T-helper 17 cell (primary cell): ENCODE results near the gene ADD2. TPM values are rescaled to one million over a fixed set of nuclear protein-coding genes. Genes with fewer than 3 reads are reported as not detected.

Source experiments
- ATAC-seq: fragments of 150-1000 bp; cut with Tn5 transposase; 2 replicates; pipeline ENCODE4 v1.10.0; 2021; ENCODE audit warnings: mild to moderate bottlenecking, moderate library complexity
- DNase-seq, 3 donors: peaks; one replicate each; pipeline versions ENCODE4 v3.0.0 to v3.0.0-alpha.2; 2020 to 2021
- H3K9me3 ChIP-seq: one replicate; pipeline ENCODE4 v1.7.0; 2013; ENCODE audit warnings: low read length, mild to moderate bottlenecking; ENCODE audit not compliant: control insufficient read depth, poor library complexity, severe bottlenecking
- H3K27ac Mint-ChIP-seq: one replicate; pipeline ENCODE4 v1.8.0; 2022; ENCODE audit warnings: mild to moderate bottlenecking, moderate library complexity, mixed read lengths
- H3K27me3 Mint-ChIP-seq: one replicate; pipeline ENCODE4 v1.8.0; 2022; ENCODE audit warnings: mixed read lengths
- H3K36me3 Mint-ChIP-seq: one replicate; pipeline ENCODE4 v1.8.0; 2022; ENCODE audit warnings: low read depth, mixed read lengths
- H3K4me1 Mint-ChIP-seq: one replicate; pipeline ENCODE4 v1.8.0; 2022; ENCODE audit warnings: mild to moderate bottlenecking, mixed read lengths
- H3K4me3 Mint-ChIP-seq: one replicate; pipeline ENCODE4 v1.8.0; 2022; ENCODE audit warnings: mild to moderate bottlenecking, moderate library complexity, mixed read lengths
- total RNA-seq, 4 donors: library from RNA in 2 of 4; stranded (reverse) in 2 of 4; gene quantifications; one replicate each; pipeline ENCODE4 v1.2.3 and lab custom pipeline; 2022 to 2026

Gene ADD2
- total RNA-seq, 2 donors from 2014 or later = 0.34 to 1.3 TPM

DNA sequence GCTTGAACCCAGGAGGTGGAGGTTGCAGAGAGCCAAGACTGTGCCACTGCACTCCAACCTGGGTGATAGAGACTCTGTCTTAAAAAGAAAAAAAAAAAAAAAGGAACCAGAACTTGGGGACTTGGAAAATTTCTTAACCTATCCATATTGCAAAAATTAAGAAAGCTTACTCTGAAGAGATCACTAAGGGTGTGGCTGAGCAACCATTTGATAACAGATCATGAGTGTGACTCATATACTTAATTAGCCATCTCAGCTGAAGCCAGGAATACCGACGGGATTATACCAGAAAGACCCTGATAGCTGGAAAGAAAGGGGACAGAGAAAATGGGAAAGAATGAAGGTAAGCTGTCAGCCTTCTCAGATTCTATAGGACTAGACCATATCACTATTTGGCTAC, 7.1 kb upstream of the ADD2 start:
- ATAC-seq (no peak), DNase-seq (no peak)
- no peaks in the 10 kb centered on the region for H3K9me3 ChIP-seq
- peaks cover 65% of the 10 kb centered on the region for H3K27me3 Mint-ChIP-seq
- H3K27ac Mint-ChIP-seq = no peak overlapping the region
- H3K36me3 Mint-ChIP-seq = no peaks in the 10 kb centered on the region
- no peaks in the 10 kb centered on the region for H3K4me1 Mint-ChIP-seq
- H3K4me3 Mint-ChIP-seq = no peak overlapping the region

- no peak overlapping the region for H3K27ac Mint-ChIP-seq
- H3K27me3 Mint-ChIP-seq = peaks cover 79% of the 10 kb centered on the region
- no peak overlapping the region for H3K4me3 Mint-ChIP-seq
- H3K36me3 Mint-ChIP-seq = no peaks in the 10 kb centered on the region
- no peaks in the 10 kb centered on the region for H3K9me3 ChIP-seq
- peaks cover 6% of the 10 kb centered on the region for H3K4me1 Mint-ChIP-seq
- DNase-seq (no peak), ATAC-seq (no peak)
Measured at GRCh38 chr2:70772486-70773155, 4.6 kb upstream of the ADD2 start.

- ATAC-seq = no peak
- H3K36me3 Mint-ChIP-seq = peaks cover 4% of the 10 kb centered on the region
- DNase-seq = no peak
- H3K4me3 Mint-ChIP-seq = no peak overlapping the region
- H3K4me1 Mint-ChIP-seq = peaks cover 12% of the 10 kb centered on the region
- no peak overlapping the region for H3K27ac Mint-ChIP-seq
- no peaks in the 10 kb centered on the region for H3K9me3 ChIP-seq
- H3K27me3 Mint-ChIP-seq = peaks cover 78% of the 10 kb centered on the region
Measured at GRCh38 chr2:70771446-70771845, 3.4 kb upstream of the ADD2 start.

- H3K4me3 Mint-ChIP-seq = no peak overlapping the region
- peaks cover 75% of the 10 kb centered on the region for H3K27me3 Mint-ChIP-seq
- no peak for ATAC-seq
- peaks cover 13% of the 10 kb centered on the region for H3K4me1 Mint-ChIP-seq
- H3K27ac Mint-ChIP-seq = no peak overlapping the region
- H3K36me3 Mint-ChIP-seq = peaks cover 4% of the 10 kb centered on the region
- H3K9me3 ChIP-seq = no peaks in the 10 kb centered on the region
- no peak for DNase-seq
Measured at GRCh38 chr2:70769450-70769849, 1.4 kb upstream of the ADD2 start.

- H3K27me3 Mint-ChIP-seq = peaks cover 72% of the 10 kb centered on the region
- no peak overlapping the region for H3K27ac Mint-ChIP-seq
- peaks cover 4% of the 10 kb centered on the region for H3K36me3 Mint-ChIP-seq
- H3K4me1 Mint-ChIP-seq = peaks cover 13% of the 10 kb centered on the region
- peak overlapping the region; percentile 82 for H3K4me3 Mint-ChIP-seq
- DNase-seq (no peak), ATAC-seq (no peak)
- H3K9me3 ChIP-seq = no peaks in the 10 kb centered on the region
Measured at GRCh38 chr2:70768590-70769085, 638 bp upstream of the ADD2 start.

GRCh38 chr2:70767079-70767698, 811 bp downstream of the ADD2 start:
- no peaks in the 10 kb centered on the region for H3K9me3 ChIP-seq
- ATAC-seq (peak; percentile 30), DNase-seq (no peak)
- Mint-ChIP-seq H3K36me3 (peaks cover 4% of the 10 kb centered on the region), H3K4me3 (peak overlapping the region; percentile 90), H3K27ac (no peak overlapping the region), H3K4me1 (peaks cover 13% of the 10 kb centered on the region), H3K27me3 (peaks cover 71% of the 10 kb centered on the region)

GRCh38 chr2:70766357-70767078, 1.5 kb downstream of the ADD2 start:
- Mint-ChIP-seq H3K27me3 (peaks cover 74% of the 10 kb centered on the region), H3K27ac (peak overlapping the region; percentile 54)
- ATAC-seq = no peak

DNA sequence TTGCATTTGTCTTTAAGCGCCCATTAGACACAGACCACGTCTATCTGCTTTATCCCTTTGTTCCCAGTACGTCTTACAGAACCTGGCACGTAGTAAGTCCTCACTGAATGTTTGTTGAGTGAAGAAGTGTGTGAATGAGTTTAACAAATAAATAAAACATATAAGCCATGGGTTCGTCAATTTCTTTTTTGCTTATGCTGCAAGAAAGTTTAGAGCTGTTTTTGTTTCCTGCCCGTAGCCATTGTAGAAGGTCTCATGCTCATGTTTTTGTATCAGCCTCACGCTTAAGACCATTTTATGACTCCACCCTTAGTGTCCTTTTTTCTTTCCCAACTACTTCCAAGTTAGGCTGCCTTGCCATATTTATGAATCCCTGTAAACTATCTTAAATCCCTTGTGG, 2.5 kb downstream of the ADD2 start:
- peaks cover 4% of the 10 kb centered on the region for H3K36me3 Mint-ChIP-seq
- peaks cover 13% of the 10 kb centered on the region for H3K4me1 Mint-ChIP-seq
- peaks cover 69% of the 10 kb centered on the region for H3K27me3 Mint-ChIP-seq
- DNase-seq = no peak
- no peak for ATAC-seq
- no peaks in the 10 kb centered on the region for H3K9me3 ChIP-seq
- no peak overlapping the region for H3K27ac Mint-ChIP-seq
- no peak overlapping the region for H3K4me3 Mint-ChIP-seq

More at GRCh38 chr2:70766357-70767078, 1.5 kb downstream of the ADD2 start:
- DNase-seq = no peak
- Mint-ChIP-seq H3K36me3 (peaks cover 4% of the 10 kb centered on the region), H3K4me3 (peak overlapping the region; percentile 84), H3K4me1 (peaks cover 13% of the 10 kb centered on the region)
- no peaks in the 10 kb centered on the region for H3K9me3 ChIP-seq

DNA sequence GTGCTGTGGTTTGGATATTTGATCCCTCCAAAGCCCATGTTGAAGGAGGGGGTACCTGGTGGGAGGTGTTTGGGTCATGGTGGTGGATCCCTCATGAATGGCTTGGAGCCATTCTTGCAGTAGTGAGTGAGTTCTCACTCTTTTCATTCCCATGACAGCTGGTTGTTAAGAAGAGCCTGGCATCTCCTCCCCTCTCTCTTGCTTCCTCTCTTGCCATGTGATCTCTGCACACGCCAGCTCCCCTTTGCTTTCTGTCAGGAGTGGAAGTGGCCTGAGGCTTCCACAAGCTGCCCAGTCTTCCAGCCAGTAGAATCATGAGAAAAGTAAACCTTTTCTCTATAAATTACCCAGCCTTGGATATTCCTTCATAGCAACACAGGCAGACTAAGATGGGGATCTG, 8.6 kb downstream of the ADD2 start:
- no peak for ATAC-seq

GRCh38 chr2:70757966-70758365, 10.0 kb downstream of the ADD2 start:
- Mint-ChIP-seq H3K4me1 (no peaks in the 10 kb centered on the region), H3K27ac (no peak overlapping the region), H3K36me3 (no peaks in the 10 kb centered on the region), H3K27me3 (peaks cover 48% of the 10 kb centered on the region), H3K4me3 (no peak overlapping the region)
- ATAC-seq (no peak), DNase-seq (no peak)
- H3K9me3 ChIP-seq = no peaks in the 10 kb centered on the region

More for the DNA sequence above, 8.6 kb downstream of the ADD2 start:
- no peak for DNase-seq
- Mint-ChIP-seq H3K4me3 (no peak overlapping the region), H3K36me3 (no peaks in the 10 kb centered on the region), H3K27me3 (peaks cover 56% of the 10 kb centered on the region), H3K4me1 (no peaks in the 10 kb centered on the region), H3K27ac (no peak overlapping the region)
- no peaks in the 10 kb centered on the region for H3K9me3 ChIP-seq

DNA sequence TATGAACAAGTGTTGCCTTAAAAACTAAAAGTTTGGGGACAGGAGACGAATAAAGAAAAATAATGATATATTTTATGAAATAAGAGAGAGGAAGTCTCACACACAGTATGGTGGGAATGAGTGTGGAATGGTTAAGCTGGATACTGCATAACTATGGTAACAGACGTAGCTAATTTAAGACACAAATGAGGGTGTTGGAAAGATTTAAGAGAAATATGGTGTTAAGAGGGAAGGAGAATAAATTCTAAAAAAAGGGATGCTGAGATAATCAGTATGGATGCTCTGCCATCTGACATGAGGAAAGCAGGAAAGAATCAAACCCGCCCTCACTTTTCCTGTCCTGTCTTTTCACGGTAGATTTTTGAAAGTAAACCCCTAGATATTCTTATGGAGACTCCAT, 10.6 kb downstream of the ADD2 start:
- peaks cover 46% of the 10 kb centered on the region for H3K27me3 Mint-ChIP-seq
- ATAC-seq (no peak), DNase-seq (no peak)
- no peaks in the 10 kb centered on the region for H3K4me1 Mint-ChIP-seq
- no peaks in the 10 kb centered on the region for H3K36me3 Mint-ChIP-seq
- H3K9me3 ChIP-seq = no peaks in the 10 kb centered on the region
- no peak overlapping the region for H3K4me3 Mint-ChIP-seq
- H3K27ac Mint-ChIP-seq = no peak overlapping the region

DNA sequence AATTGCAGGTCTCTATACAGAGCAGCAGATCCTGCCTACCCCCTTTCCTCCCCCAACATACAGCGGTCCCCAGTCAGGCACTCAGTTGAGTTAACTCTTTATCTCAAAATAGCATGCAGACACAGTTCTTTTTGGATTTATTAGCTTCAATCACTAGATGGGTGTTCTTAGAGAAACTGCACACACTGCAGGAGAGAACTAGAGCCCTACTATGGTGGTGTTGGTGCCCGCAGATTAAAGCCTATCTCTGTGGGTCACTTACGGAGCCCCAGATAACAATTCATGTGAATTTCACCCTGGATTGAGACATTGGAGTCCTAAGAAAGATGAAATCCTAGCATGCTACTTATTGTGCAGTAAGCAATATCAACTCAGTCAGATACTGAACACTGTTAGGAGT, 11.9 kb downstream of the ADD2 start:
- DNase-seq = no peak
- H3K36me3 Mint-ChIP-seq = no peaks in the 10 kb centered on the region

DNA sequence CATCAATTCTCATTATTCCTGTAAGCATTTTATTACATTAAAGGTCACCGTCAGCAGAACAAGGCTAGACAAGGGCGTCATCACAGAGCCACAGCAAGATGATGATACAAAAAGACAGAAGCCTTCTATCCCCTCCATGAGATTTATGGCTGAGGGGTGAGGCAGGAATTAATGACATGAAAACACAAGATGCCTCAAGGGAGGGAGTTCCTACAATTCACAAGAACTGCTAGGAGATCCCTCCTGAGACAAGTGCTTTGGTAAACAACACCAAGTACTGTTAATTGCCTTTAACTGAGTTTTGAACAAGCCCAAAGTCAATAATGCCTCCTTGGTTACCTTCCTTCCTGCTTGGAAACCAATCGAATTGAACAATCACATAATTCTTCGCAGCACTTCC, 14.1 kb downstream of the ADD2 start:
- no peaks in the 10 kb centered on the region for H3K9me3 ChIP-seq
- H3K27ac Mint-ChIP-seq = no peak overlapping the region
- ATAC-seq (no peak), DNase-seq (no peak)
- peaks cover 35% of the 10 kb centered on the region for H3K27me3 Mint-ChIP-seq
- H3K4me1 Mint-ChIP-seq = no peaks in the 10 kb centered on the region
- no peak overlapping the region for H3K4me3 Mint-ChIP-seq
- no peaks in the 10 kb centered on the region for H3K36me3 Mint-ChIP-seq

More for the DNA sequence above, 11.9 kb downstream of the ADD2 start:
- Mint-ChIP-seq H3K27ac (no peak overlapping the region), H3K4me3 (no peak overlapping the region), H3K4me1 (no peaks in the 10 kb centered on the region), H3K27me3 (peaks cover 39% of the 10 kb centered on the region)
- ATAC-seq = no peak
- H3K9me3 ChIP-seq = no peaks in the 10 kb centered on the region
